ENCODE measurements around the gene CBFA2T3. TPM values are rescaled to one million over a fixed set of nuclear protein-coding genes. Genes with fewer than 3 reads are reported as not detected.

Gene CBFA2T3
- total RNA-seq, 1 experiment from 2014 or later = 2.9 TPM

DNA sequence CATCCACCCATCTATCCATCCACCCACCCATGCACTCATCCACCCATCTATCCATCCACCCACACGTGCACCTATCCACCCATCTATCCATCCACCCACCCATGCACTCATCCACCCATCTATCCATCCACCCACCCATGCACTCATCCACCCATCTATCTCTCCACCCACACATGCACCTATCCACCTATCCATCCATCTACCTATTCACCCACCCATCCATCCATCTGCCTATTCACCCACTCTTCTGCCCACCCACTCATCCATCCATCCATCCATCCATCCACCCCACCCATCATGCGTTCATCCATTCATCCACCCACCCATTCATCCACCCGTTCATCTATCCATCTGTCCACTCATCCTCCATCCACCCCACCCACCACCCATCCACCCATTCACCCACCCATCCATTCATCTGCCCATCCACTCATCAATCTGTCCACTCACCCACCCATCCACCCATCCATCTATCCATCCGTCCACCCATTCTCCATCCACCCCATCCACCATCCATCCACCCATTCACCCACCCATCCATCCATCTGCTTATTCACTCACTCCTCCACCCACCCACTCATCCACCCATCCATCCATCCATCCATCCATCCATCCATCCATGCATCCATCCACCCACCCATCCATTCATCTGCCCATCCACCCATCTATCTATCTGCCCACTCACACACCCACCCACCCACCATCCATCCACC, 35.1 kb upstream of the CBFA2T3 start:
- Histone ChIP-seq H3K9me3 (ENCODE audit: control insufficient read depth, low read depth, low read length) (no peaks in the 10 kb centered on the region), H4K20me1 (ENCODE audit: control insufficient read depth, insufficient read depth, insufficient read length) (no peaks in the 10 kb centered on the region), H2BK5ac (ENCODE audit: insufficient read length, low read length) (no peak overlapping the region), H2BK15ac (ENCODE audit: low read depth, low read length) (no peak overlapping the region), H3K27ac (ENCODE audit: insufficient read length, low read depth, low read length) (no peak overlapping the region), H3K9ac (ENCODE audit: extremely low read depth, insufficient read length, low read length) (no peak overlapping the region), H3K79me1 (ENCODE audit: insufficient read depth, low read depth, low read length, poor library complexity, severe bottlenecking) (no peaks in the 10 kb centered on the region), H3K4ac (ENCODE audit: low read depth, low read length) (no peak overlapping the region), H3K23me2 (ENCODE audit: insufficient read length, low read depth, low read length, poor library complexity, severe bottlenecking) (no peaks in the 10 kb centered on the region), H2AK5ac (ENCODE audit: insufficient read length, low read length) (no peak overlapping the region), H3K14ac (ENCODE audit: insufficient read depth, low read length) (no peak overlapping the region), H4K5ac (ENCODE audit: insufficient read length, low read depth, low read length) (no peak overlapping the region), H3K56ac (ENCODE audit: insufficient read length, low read depth, low read length) (no peak overlapping the region), H3T11ph (ENCODE audit: low read length) (no peak overlapping the region), H2AFZ (ENCODE audit: low read length) (no peak overlapping the region), H4K8ac (replicated peaks; ENCODE audit: insufficient read length, low read depth, low read length) (no peak overlapping the region), H3K18ac (ENCODE audit: insufficient read length, low read depth, low read length) (no peak overlapping the region), H3K4me2 (ENCODE audit: insufficient read depth, insufficient read length, low read length) (no peak overlapping the region), H2BK20ac (ENCODE audit: low read depth, low read length, poor library complexity, severe bottlenecking) (no peak overlapping the region), H3K79me2 (ENCODE audit: insufficient read depth, low read length) (no peaks in the 10 kb centered on the region), H2BK12ac (ENCODE audit: insufficient read length, low read depth, low read length) (no peak overlapping the region), H3K4me1 (ENCODE audit: insufficient read depth, low read length) (no peaks in the 10 kb centered on the region; the same call in 1 of the 2 replicates), H3K27me3 (ENCODE audit: insufficient read depth, low read length) (no peaks in the 10 kb centered on the region), H3K23ac (ENCODE audit: insufficient read length, low read depth, low read length) (no peak overlapping the region), H4K91ac (ENCODE audit: insufficient read length, low read depth, low read length) (no peak overlapping the region), H2BK120ac (ENCODE audit: low read depth, low read length, poor library complexity, severe bottlenecking) (no peak overlapping the region)
- TF ChIP-seq, protein P1, sequence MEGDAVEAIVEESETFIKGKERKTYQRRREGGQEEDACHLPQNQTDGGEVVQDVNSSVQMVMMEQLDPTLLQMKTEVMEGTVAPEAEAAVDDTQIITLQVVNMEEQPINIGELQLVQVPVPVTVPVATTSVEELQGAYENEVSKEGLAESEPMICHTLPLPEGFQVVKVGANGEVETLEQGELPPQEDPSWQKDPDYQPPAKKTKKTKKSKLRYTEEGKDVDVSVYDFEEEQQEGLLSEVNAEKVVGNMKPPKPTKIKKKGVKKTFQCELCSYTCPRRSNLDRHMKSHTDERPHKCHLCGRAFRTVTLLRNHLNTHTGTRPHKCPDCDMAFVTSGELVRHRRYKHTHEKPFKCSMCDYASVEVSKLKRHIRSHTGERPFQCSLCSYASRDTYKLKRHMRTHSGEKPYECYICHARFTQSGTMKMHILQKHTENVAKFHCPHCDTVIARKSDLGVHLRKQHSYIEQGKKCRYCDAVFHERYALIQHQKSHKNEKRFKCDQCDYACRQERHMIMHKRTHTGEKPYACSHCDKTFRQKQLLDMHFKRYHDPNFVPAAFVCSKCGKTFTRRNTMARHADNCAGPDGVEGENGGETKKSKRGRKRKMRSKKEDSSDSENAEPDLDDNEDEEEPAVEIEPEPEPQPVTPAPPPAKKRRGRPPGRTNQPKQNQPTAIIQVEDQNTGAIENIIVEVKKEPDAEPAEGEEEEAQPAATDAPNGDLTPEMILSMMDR (conservative IDR thresholded peaks at IDR 0.05) = no peak
- H3K4me1 Mint-ChIP-seq = peaks cover 3 to 10% of the 10 kb centered on the region in 2 experiments
- WGBS (ENCODE audit: extremely low coverage, insufficient read length, low lambda C conversion rate) = no CpG with 5 or more reads among the region's 4 CpGs
- no peak overlapping the region for H3K4me3 Mint-ChIP-seq
- DNase-seq = no peak
- peaks cover 35% of the 10 kb centered on the region for H3K27me3 Mint-ChIP-seq (ENCODE audit: low read depth)
- no peak overlapping the region for H3K27ac Mint-ChIP-seq
- peaks cover 0 to 8% (median 0%) of the 10 kb centered on the region in 3 experiments; a peak in 3 of 7 replicates for H3K36me3 Mint-ChIP-seq (ENCODE audit: insufficient read depth in 1 of 3, low read depth in 3 of 3)
- H3K9me3 Mint-ChIP-seq = peaks cover 15 to 17% of the 10 kb centered on the region in 2 experiments

All from H9 (cell line).